Activated T-cell treated with anti-CD3 and anti-CD28 coated beads, Interleukin-2, amount 50 U/mL, for 4 hours (primary cell): ENCODE data around the gene UBA3. TPM values are rescaled to one million over a fixed set of nuclear protein-coding genes. Genes with fewer than 3 reads are reported as not detected.
A peak's percentile ranks its signal among the peaks of the same experiment; 100 is the strongest.

Experiments used
- ATAC-seq, 2 donors: fragments of 200-7000 bp; cut with Tn5 transposase; one replicate each; pipeline ENCODE4 v1.10.0; 2021
- DNase-seq: peaks from one replicate; pipeline ENCODE4 v3.0.0-alpha.2; 2020
- H3K27me3 Mint-ChIP-seq: one replicate; pipeline ENCODE4 v1.8.0; 2021; ENCODE audit warnings: low read depth, mixed read lengths
- H3K36me3 Mint-ChIP-seq: one replicate; pipeline ENCODE4 v1.8.0; 2022; ENCODE audit warnings: mixed read lengths; ENCODE audit not compliant: insufficient read depth
- H3K4me1 Mint-ChIP-seq: one replicate; pipeline ENCODE4 v1.8.0; 2021; ENCODE audit warnings: low read depth, mixed read lengths
- H3K4me3 Mint-ChIP-seq: one replicate; pipeline ENCODE4 v1.8.0; 2021; ENCODE audit warnings: mild to moderate bottlenecking, moderate library complexity, mixed read lengths
- H3K9me3 Mint-ChIP-seq: one replicate; pipeline ENCODE4 v1.8.0; 2021; ENCODE audit warnings: mixed read lengths
- total RNA-seq, 3 donors: library from RNA; stranded (reverse); gene quantifications; one replicate each; pipeline ENCODE4 v1.2.1, GENCODE V29; 2021

UBA3 gene
- total RNA-seq, 3 donors from 2014 or later, result 59.3 to 62.6 (median 61.6) TPM

DNA sequence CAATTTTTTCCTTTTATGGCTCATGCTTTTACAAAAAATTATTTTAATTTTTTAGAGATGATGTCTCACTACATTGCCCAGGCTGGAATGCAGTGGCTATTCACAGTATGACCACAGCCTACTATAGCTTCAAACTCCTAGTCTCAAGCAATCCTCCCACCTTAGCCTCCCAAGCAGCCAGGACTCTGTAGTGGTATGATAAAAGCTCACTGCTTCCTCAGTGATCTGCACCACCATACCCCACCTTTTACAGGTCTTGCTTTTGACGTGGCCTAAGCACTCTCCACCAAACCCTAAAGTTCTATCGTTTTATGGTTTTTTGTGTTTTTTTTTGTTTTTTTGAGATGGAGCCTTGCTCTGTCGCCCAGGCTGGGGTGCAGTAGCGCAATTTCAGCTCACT is 14.0 kb downstream of the UBA3 start:
- H3K27me3 Mint-ChIP-seq, result no peaks in the 10 kb centered on the region
- peaks cover 28% of the 10 kb centered on the region for H3K36me3 Mint-ChIP-seq
- peaks cover 37% of the 10 kb centered on the region for H3K4me1 Mint-ChIP-seq
- H3K9me3 Mint-ChIP-seq, result no peaks in the 10 kb centered on the region
- no peak for ATAC-seq
- DNase-seq, result no peak
- H3K4me3 Mint-ChIP-seq, result no peak overlapping the region

DNA sequence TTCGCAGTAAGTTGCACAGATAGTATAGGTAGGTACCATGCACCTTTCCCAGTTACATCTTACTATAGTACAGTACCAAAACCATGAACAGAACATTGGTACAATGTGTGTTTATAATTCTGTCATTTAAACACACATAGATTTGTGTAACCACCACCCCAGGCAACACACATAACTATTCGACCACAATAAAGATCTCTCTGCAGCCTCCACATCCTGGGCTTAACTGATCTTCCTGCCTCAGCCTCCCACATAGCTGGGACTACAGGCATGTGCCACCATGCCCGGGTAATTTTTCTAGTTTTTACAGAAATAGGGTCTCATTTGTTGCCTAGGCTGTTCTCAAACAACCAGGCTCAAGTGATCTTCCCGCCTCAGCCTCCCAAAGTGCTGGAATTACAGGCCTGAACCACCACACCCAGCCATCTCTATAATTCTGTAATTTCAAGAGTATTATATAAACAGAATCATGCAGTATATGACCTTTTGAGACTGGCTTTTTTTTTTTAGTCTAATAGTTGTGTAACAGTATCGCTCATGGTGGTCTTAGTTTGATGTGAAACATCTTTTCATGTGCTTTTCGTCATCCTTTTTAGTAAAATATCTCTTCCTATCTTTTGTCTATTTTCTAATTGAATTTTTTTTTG is 14.7 kb downstream of the UBA3 start:
- ATAC-seq (peak; percentile 46 to 66), DNase-seq (no peak)
- H3K36me3 Mint-ChIP-seq, result peaks cover 28% of the 10 kb centered on the region
- no peaks in the 10 kb centered on the region for H3K9me3 Mint-ChIP-seq
- H3K4me1 Mint-ChIP-seq, result peaks cover 32% of the 10 kb centered on the region
- H3K4me3 Mint-ChIP-seq, result no peak overlapping the region
- H3K27me3 Mint-ChIP-seq, result no peaks in the 10 kb centered on the region

DNA sequence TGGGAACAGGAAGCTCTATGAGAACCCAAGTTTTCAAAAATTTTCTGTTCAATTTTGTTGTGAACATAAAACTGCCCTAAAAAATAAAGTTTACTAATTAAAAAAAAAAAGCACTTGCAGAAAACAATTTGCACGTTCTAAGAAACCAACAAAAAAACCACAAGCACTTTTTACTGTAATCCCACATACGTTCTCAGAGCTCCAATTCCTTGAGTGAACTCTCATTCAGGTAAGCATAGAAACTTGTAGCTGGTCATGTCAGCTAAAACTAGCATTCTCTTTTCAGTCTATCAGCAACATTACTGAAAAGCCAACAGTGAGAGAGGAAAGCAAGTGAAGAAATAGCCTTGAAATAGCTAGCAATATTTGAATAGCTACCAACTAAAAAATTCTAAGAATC is 16.5 kb downstream of the UBA3 start:
- Mint-ChIP-seq H3K4me3 (no peak overlapping the region), H3K36me3 (peaks cover 42% of the 10 kb centered on the region), H3K9me3 (no peaks in the 10 kb centered on the region), H3K27me3 (no peaks in the 10 kb centered on the region), H3K4me1 (peaks cover 46% of the 10 kb centered on the region)
- no peak for DNase-seq
- ATAC-seq, result peak in 1 of 2 donors; percentile 41

DNA sequence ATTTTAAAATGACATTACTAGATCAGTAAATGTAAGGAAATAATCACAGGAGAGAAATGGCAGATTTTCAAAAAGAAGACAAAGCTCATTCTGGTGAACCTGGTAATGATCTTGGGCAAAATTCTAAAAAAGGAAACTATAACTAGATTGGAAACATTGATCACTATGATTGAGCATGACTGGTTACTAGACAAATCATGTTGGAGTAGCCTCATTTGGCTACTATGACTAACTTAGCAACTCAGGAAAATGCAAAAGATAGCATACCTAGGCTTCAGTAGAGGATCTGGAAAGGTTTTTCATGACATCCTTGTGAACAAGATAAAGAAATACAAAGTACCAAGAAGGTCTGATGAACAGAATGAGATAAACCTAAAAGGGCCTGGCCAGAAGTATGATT is 20.5 kb downstream of the UBA3 start:
- DNase-seq (no peak), ATAC-seq (peak; percentile 55 to 56)
- H3K9me3 Mint-ChIP-seq, result no peaks in the 10 kb centered on the region
- no peaks in the 10 kb centered on the region for H3K27me3 Mint-ChIP-seq
- peaks cover 43% of the 10 kb centered on the region for H3K36me3 Mint-ChIP-seq
- H3K4me3 Mint-ChIP-seq, result no peak overlapping the region
- peaks cover 39% of the 10 kb centered on the region for H3K4me1 Mint-ChIP-seq

DNA sequence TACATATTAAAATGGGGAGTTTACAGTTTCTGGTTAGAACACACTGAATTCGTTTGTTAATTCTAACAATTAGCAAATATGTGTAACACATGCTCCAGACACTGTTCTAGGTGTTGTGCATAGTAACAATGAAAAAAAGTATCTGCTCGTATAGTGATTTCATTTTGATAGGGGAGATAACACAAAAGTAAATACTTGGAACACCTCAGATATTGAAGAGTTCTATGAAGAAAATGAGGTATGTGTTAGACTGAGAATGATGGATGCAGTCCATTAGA is 21.3 kb downstream of the UBA3 start:
- ATAC-seq (no peak), DNase-seq (no peak)
- no peaks in the 10 kb centered on the region for H3K9me3 Mint-ChIP-seq
- peak overlapping the region; percentile 24 for H3K4me3 Mint-ChIP-seq
- no peaks in the 10 kb centered on the region for H3K27me3 Mint-ChIP-seq
- peaks cover 41% of the 10 kb centered on the region for H3K36me3 Mint-ChIP-seq
- peaks cover 32% of the 10 kb centered on the region for H3K4me1 Mint-ChIP-seq

DNA sequence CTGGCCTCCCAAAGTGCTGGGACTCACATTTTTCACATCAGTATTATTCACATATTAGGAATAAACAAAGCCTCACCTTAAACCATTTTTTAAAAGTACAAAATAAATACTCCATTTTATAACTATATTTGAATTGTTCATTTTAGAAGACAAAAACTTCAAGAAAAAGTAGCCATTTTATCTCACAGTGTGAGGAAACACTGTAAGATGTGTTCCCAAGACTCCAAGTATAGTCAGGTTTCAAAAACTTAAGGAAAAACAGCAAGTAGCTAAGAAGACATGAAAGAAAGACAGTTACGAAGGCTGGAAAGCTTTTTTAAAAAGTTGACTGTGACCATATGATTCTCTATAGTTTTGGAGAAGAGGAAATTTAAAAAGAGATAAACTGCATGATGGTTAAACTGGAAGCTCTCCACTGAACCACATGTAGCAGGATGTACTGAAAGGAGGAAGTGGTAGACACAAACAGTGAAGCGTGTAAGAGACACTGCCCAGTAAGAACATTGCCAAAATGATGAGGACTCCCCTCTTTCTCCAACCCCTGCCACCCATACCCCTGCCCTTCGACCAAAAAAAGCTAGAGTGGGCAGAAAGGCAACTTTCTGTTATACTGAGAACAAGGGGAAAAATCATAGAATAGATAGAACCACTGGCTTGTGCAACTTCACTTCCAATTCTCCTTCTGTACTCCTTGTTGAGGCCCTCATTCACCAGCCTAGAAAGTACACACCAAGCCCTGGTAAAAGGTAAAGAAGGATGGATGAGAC is 21.8 kb downstream of the UBA3 start:
- Mint-ChIP-seq H3K4me3 (peak overlapping the region; percentile 24), H3K9me3 (no peaks in the 10 kb centered on the region), H3K36me3 (peaks cover 38% of the 10 kb centered on the region), H3K4me1 (peaks cover 27% of the 10 kb centered on the region), H3K27me3 (no peaks in the 10 kb centered on the region)
- DNase-seq (no peak), ATAC-seq (peak; percentile 70 to 79)

DNA sequence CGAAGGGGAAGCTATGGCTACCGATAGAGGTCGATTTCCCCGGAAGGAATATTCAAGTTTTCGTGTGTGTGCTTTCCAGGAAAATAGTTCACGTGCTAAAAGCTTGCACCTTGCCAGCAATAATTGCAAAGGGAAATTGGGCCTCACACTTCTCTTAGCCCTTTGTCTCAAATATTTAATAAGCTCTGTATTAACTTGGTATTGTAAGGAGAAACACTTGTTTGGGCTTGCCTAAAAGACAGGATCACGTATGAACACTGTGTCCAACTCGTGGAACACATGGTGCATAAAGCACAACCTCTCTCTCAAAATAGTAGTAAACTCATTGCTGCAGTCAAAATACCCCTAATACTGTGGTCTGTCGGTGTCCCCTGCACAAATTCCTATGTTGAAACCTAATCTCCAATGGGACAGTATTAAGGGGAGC is 27.7 kb downstream of the UBA3 start:
- H3K36me3 Mint-ChIP-seq, result peaks cover 22% of the 10 kb centered on the region
- ATAC-seq, result no peak
- no peaks in the 10 kb centered on the region for H3K9me3 Mint-ChIP-seq

DNA sequence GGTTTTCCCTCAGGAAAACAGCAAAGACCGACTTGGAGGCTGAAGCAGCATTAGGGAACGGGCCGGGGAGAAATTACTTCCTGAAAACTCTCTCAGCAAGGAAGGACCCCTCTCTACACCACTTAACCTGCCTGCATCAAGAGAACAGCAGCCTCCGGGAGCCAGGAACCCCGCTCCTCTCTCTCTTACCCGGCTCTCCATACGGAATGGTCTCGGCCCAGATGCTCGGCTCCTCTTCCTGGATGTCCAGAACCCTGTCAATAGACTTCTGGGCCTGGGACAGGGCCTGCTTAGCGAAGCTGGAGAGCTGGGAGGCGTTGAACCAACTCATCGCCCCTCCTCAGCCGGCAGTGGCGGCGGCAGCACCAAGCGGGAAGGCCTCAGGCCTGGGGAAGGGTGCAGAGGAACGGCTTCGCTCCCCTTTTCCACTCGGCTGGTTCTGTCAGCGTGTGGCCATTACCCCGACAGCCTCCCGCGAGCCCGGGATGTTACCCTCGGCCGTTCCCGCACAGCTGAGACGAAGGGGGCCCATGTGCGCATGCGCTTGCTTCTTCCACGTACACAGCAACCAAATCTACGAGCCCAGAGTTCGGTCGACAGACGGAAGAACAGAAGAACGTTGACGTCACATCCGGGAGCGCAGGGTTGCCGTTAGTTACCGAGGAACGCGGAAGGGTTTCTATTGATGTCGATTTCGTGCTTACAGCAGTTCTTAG is 28.3 kb downstream of the UBA3 start, which contains the start of gene TMF1:
Gene TMF1 (minus strand): TSS at position 578 of the 716 bp plus-strand sequence. CDS start 247 bp downstream, at position 331.
- H3K4me3 Mint-ChIP-seq, result peak within 1 kb of the TSS; percentile 99
- H3K27me3 Mint-ChIP-seq, result no peaks in the 10 kb centered on the region
- H3K36me3 Mint-ChIP-seq, result peaks cover 26% of the 10 kb centered on the region
- peak; percentile 96 for ATAC-seq
- peaks cover 43% of the 10 kb centered on the region for H3K4me1 Mint-ChIP-seq
- peak; percentile 97 for DNase-seq
- H3K9me3 Mint-ChIP-seq, result no peaks in the 10 kb centered on the region

More for the DNA sequence above, 27.7 kb downstream of the UBA3 start:
- Mint-ChIP-seq H3K27me3 (no peaks in the 10 kb centered on the region), H3K4me3 (peak overlapping the region; percentile 99), H3K4me1 (peaks cover 42% of the 10 kb centered on the region)
- DNase-seq, result no peak

DNA sequence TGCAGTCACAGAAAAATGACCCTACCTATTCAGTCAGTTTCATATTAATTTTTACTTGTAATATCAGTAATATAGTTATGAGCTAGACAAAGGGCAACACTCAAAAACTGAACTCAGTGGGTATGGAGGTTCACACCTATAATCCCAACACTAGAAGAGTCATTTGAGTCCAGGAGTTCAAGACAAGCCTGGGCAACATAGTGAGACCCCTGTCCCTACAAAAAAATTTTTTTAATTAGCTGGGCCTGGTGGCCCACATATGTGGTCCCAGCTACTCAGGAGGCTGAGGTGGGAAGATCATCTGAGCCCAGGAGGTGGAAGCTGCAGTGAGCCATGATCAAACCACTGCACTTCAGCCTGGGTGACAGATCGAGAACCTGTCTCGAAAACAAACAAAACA is 31.2 kb downstream of the UBA3 start:
- Mint-ChIP-seq H3K4me1 (peaks cover 50% of the 10 kb centered on the region), H3K4me3 (no peak overlapping the region), H3K36me3 (peaks cover 28% of the 10 kb centered on the region), H3K9me3 (no peaks in the 10 kb centered on the region), H3K27me3 (no peaks in the 10 kb centered on the region)
- no peak for ATAC-seq
- no peak for DNase-seq

DNA sequence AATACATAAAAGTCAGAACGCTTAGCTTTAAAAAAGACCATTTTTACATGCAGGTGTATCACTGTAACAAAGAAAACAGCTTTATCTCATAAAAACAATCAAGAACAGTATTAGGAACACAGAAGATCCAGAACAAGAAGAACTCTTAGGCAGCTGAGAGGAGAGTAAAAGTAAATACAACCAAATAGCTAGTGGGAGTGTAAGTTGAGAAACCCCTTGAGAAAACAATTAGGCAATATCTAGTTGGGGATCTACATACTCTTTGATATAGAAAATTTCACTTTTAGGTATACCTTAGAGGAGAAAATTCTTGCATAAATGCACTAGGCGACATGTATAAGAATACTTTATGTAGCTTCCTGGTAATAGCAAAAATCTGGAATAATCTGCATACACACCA is 35.6 kb downstream of the UBA3 start:
- ATAC-seq, result no peak
- H3K4me1 Mint-ChIP-seq, result peaks cover 30% of the 10 kb centered on the region
- DNase-seq, result no peak
- no peak overlapping the region for H3K4me3 Mint-ChIP-seq
- H3K27me3 Mint-ChIP-seq, result no peaks in the 10 kb centered on the region
- H3K36me3 Mint-ChIP-seq, result peaks cover 41% of the 10 kb centered on the region
- no peaks in the 10 kb centered on the region for H3K9me3 Mint-ChIP-seq

DNA sequence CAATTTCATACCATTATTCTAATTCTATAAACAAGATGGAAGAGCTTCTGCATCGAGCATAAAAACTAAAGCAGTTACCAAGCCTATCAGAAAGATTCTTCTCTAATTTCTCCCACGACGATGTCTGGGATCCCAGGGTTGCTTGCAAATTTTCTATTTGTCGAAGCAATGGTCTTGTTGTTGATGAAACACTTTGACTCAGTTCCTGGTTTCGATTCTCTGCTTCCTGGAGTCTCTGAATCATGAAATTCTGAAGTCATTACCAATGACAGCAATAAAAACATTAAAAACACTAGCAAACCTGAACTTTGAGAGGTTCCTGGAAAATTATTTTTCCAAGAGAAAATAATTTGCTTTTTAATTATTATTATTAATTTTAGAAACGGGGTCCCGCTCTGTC is 46.7 kb downstream of the UBA3 start:
- Mint-ChIP-seq H3K9me3 (no peaks in the 10 kb centered on the region), H3K27me3 (no peaks in the 10 kb centered on the region), H3K36me3 (peaks cover 44% of the 10 kb centered on the region), H3K4me3 (no peak overlapping the region), H3K4me1 (peaks cover 2% of the 10 kb centered on the region)
- peak; percentile 59 to 73 for ATAC-seq
- DNase-seq, result no peak

DNA sequence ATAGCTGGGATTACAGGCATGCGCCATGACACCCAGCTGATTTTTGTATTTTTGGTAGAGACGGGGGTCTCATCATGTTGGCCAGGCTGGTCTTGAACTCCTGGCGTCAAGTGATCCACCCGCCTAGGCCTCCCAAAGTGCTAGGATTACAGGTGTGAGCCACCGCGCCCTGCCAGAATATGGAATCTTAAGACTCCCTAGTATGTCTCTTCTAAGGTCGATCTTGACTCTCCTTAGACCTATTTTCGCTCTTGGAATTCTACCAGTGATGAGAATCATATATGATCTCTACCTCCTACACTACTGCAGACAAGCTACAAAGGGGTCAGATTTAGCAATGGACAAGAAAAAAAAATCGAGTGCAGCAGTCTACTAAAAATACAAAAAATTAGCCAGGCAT is 47.4 kb downstream of the UBA3 start:
- ATAC-seq (no peak), DNase-seq (no peak)
- peaks cover 2% of the 10 kb centered on the region for H3K4me1 Mint-ChIP-seq
- H3K4me3 Mint-ChIP-seq, result no peak overlapping the region
- peaks cover 46% of the 10 kb centered on the region for H3K36me3 Mint-ChIP-seq
- H3K27me3 Mint-ChIP-seq, result no peaks in the 10 kb centered on the region
- H3K9me3 Mint-ChIP-seq, result no peaks in the 10 kb centered on the region

DNA sequence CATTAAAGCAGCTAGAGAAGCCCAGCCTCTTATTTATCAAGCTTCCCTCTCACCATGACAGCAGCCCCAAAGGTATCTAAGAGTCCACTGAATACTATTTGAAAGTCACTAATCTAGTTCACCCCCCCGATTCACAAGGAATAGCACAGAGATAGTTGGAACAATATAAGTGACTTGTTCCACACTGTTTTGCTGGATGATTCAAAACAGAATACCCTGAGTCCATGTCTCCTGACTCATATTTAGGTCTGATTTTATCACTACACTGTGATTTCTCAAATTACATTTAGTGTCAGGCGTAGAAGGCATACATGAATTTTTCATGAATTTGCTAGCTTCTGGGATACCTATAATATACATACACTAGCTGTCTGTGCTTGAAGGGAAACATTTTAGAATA is 48.0 kb downstream of the UBA3 start:
- no peak overlapping the region for H3K4me3 Mint-ChIP-seq
- ATAC-seq, result peak in 1 of 2 donors; percentile 30
- peaks cover 2% of the 10 kb centered on the region for H3K4me1 Mint-ChIP-seq
- peaks cover 45% of the 10 kb centered on the region for H3K36me3 Mint-ChIP-seq
- no peaks in the 10 kb centered on the region for H3K27me3 Mint-ChIP-seq
- DNase-seq, result no peak
- H3K9me3 Mint-ChIP-seq, result no peaks in the 10 kb centered on the region

DNA sequence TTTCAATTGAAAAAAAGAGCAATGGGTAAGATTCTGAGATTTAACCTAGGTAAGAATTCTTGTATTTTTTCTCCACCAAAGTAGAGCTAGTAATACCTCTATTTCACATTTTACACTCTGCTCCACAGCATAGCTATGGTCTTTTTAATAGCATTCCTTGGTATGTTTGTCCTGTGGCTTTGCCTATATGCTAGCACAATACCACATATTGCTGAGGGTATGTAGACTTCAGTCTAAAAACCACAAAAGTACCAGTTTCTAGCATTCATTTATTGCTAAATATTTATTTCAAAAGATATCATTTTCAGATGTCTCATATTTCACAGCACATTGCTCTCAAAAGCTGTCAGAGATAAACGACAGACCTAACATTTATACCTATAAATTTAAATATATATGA is 48.5 kb downstream of the UBA3 start:
- ATAC-seq, result no peak
- peaks cover 43% of the 10 kb centered on the region for H3K36me3 Mint-ChIP-seq
- H3K9me3 Mint-ChIP-seq, result no peaks in the 10 kb centered on the region

More for the DNA sequence above, 48.5 kb downstream of the UBA3 start:
- no peaks in the 10 kb centered on the region for H3K27me3 Mint-ChIP-seq
- DNase-seq, result no peak
- H3K4me3 Mint-ChIP-seq, result no peak overlapping the region
- H3K4me1 Mint-ChIP-seq, result peaks cover 2% of the 10 kb centered on the region
